Left ventricle myocardium superior (tissue), 1 donor: ENCODE data around the gene GSC2. TPM values are rescaled to one million over a fixed set of nuclear protein-coding genes. Genes with fewer than 3 reads are reported as not detected.
"Not testable (repeated sequence)": the region's sequence is repeated elsewhere in the genome, so short reads cannot be mapped to it uniquely, and the experiment has no call there.

Experiments used
- ATAC-seq: fragments of 200-7000 bp; cut with Tn5 transposase; one replicate; pipeline ENCODE4 v1.9.1; 2020; ENCODE audit warnings: mild to moderate bottlenecking, moderate library complexity
- DNase-seq: peaks from one replicate; pipeline ENCODE4 v3.0.0-alpha.2; 2020
- intact Hi-C: fragments of 100-400 bp; cut with micrococcal nuclease; formaldehyde crosslinking; loops from one replicate; pipeline ENCODE4 v1.11.0; 2022
- total RNA-seq: library from RNA; stranded (reverse); fragmentation: NEBNext Ultra II Directional; extraction: Animal tissue kit (Norgen Biotek cat#: 25700); gene quantifications from one replicate; pipeline ENCODE4 v1.2.1, GENCODE V29; 2021
- donor health status: DM: no; HTN: yes; CAD: no; lungs with severe emphysema.

The GSC2 gene
- total RNA-seq, 1 donor from 2014 or later, result not detected

GRCh38 chr22:19167106-19167869 is 17.2 kb upstream of the GSC2 start:
- intact Hi-C loops, result no loop called here
- no peak for ATAC-seq
- DNase-seq, result no peak

- DNase-seq (no peak), ATAC-seq (no peak)
- intact Hi-C loops, result no loop called here
Observed at GRCh38 chr22:19166421-19166820, 16.3 kb upstream of the GSC2 start.

GRCh38 chr22:19164425-19164824 is 14.3 kb upstream of the GSC2 start:
- intact Hi-C loops, result no loop called here
- ATAC-seq (no peak), DNase-seq (no peak)

- ATAC-seq, DNase-seq, intact Hi-C loops: not testable (repeated sequence)
Observed at GRCh38 chr22:19158649-19159048, 8.6 kb upstream of the GSC2 start.

GRCh38 chr22:19156109-19156508 is 6.0 kb upstream of the GSC2 start:
- intact Hi-C loops, ATAC-seq, DNase-seq: not testable (repeated sequence)

- ATAC-seq (no peak), DNase-seq (no peak)
- intact Hi-C loops, result no loop called here
Observed at GRCh38 chr22:19152942-19153883, 3.1 kb upstream of the GSC2 start.

GRCh38 chr22:19151329-19152191 is 1.5 kb upstream of the GSC2 start:
- no peak for DNase-seq
- intact Hi-C loops, result no loop called here
- ATAC-seq, result no peak

- intact Hi-C loops, result no loop called here
- ATAC-seq, result no peak
- DNase-seq, result no peak
Observed at GRCh38 chr22:19150482-19151328, 613 bp upstream of the GSC2 start.

GRCh38 chr22:19149047-19149883 is 827 bp downstream of the GSC2 start:
- DNase-seq (no peak), ATAC-seq (no peak)
- intact Hi-C loops, result no loop called here

- intact Hi-C loops, result no loop called here
- no peak for ATAC-seq
Observed at GRCh38 chr22:19148417-19149046, 1.6 kb downstream of the GSC2 start.

GRCh38 chr22:19147195-19147780 is 2.8 kb downstream of the GSC2 start:
- no peak for DNase-seq
- intact Hi-C loops, result no loop called here
- no peak for ATAC-seq

More at GRCh38 chr22:19148417-19149046, 1.6 kb downstream of the GSC2 start:
- DNase-seq, result no peak

- intact Hi-C loops, result no loop called here
- DNase-seq (no peak), ATAC-seq (no peak)
Observed at GRCh38 chr22:19146215-19146968, 3.7 kb downstream of the GSC2 start.

GRCh38 chr22:19143967-19144400 is 6.1 kb downstream of the GSC2 start:
- intact Hi-C loops, result no loop called here

GRCh38 chr22:19143212-19143611 is 6.9 kb downstream of the GSC2 start:
- no peak for ATAC-seq

More at GRCh38 chr22:19143967-19144400, 6.1 kb downstream of the GSC2 start:
- DNase-seq, result no peak
- ATAC-seq, result no peak

GRCh38 chr22:19142394-19142793 is 7.7 kb downstream of the GSC2 start:
- ATAC-seq, result no peak
- DNase-seq, result no peak
- intact Hi-C loops, result no loop called here

More at GRCh38 chr22:19143212-19143611, 6.9 kb downstream of the GSC2 start:
- intact Hi-C loops, result no loop called here
- DNase-seq, result no peak

- intact Hi-C loops, result no loop called here
- ATAC-seq (no peak), DNase-seq (no peak)
Observed at GRCh38 chr22:19139974-19140373, 10.1 kb downstream of the GSC2 start.
